SK-N-SH (cell line): Measurements from ENCODE around the gene CDK5RAP1. TPM values are rescaled to one million over a fixed set of nuclear protein-coding genes. Genes with fewer than 3 reads are reported as not detected.

Experiments
- CTCF ChIA-PET: fragments of 300-600, 350-600 bp; formaldehyde crosslinking; extraction: SDS; loops from one replicate; lab custom pipeline; 2021; lab: Yijun Ruan, JAX
- POLR2A ChIA-PET: fragments of 350-600 bp; sonication (Branson Sonifier 250); formaldehyde crosslinking; extraction: SDS; loops from one replicate; lab custom pipeline; 2020; ENCODE audit warnings: antibody characterized with exemption, inconsistent platforms; lab: Yijun Ruan, JAX
- DNase-seq: peaks from one replicate; pipeline ENCODE4 v3.0.0; 2012
- H2AFZ ChIP-seq: fragments of 200-600 bp; sonication (generic); 2 replicates; pipeline ENCODE4 v1.8.1; 2016; ENCODE audit warnings: antibody characterized with exemption, mild to moderate bottlenecking, low read depth
- H3F3A ChIP-seq: fragments of 200-600 bp; sonication (generic); replicated peaks from 2 replicates; pipeline ENCODE3; 2016; ENCODE audit warnings: antibody characterized with exemption, mild to moderate bottlenecking; ENCODE audit not compliant: insufficient read depth
- H3K27ac ChIP-seq, 2 experiments: fragments of 200-500 bp in 1 of 2; fragments of 200-600 bp in 1 of 2; sonication (Bioruptor generic) in 1 of 2; sonication (generic), shearing (Covaris generic) in 1 of 2; 2 replicates each; pipeline versions ENCODE4 v1.5.1 to v1.6.1; 2014 to 2016; ENCODE audit warnings: low read depth in 2 of 2, inconsistent platforms in 1 of 2, low read length in 1 of 2, mild to moderate bottlenecking in 1 of 2, mixed read lengths in 1 of 2
- H3K27me3 ChIP-seq: fragments of 200-600 bp; sonication (generic), shearing (Covaris generic); 2 replicates; pipeline ENCODE4 v1.6.1; 2016; ENCODE audit warnings: mixed run types; ENCODE audit not compliant: insufficient read depth
- H3K36me3 ChIP-seq, 2 experiments: fragments of 200-500 bp in 1 of 2; fragments of 200-600 bp in 1 of 2; sonication (Bioruptor generic) in 1 of 2; sonication (generic) in 1 of 2; replicated peaks in 1 of 2; 2 replicates each; pipeline versions ENCODE3 to v1.5.1; 2014 to 2016; ENCODE audit warnings: low read length in 1 of 2, mild to moderate bottlenecking in 1 of 2; ENCODE audit not compliant: insufficient read depth in 2 of 2, control insufficient read depth in 1 of 2
- H3K4me1 ChIP-seq, 2 experiments: fragments of 200-500 bp in 1 of 2; fragments of 200-600 bp in 1 of 2; sonication (Bioruptor generic) in 1 of 2; sonication (generic), shearing (Covaris generic) in 1 of 2; 2 replicates each; pipeline versions ENCODE4 v1.5.1 to v1.6.1; 2014 to 2016; ENCODE audit warnings: low read depth in 1 of 2, low read length in 1 of 2, mixed run types in 1 of 2; ENCODE audit not compliant: insufficient read depth in 2 of 2, control insufficient read depth in 1 of 2
- H3K4me2 ChIP-seq: fragments of 200-600 bp; sonication (generic), shearing (Covaris generic); 2 replicates; pipeline ENCODE4 v1.6.1; 2017; ENCODE audit warnings: mixed run types
- H3K4me3 ChIP-seq, 2 experiments: fragments of 200-500 bp in 1 of 2; fragments of 200-600 bp in 1 of 2; sonication (Bioruptor generic) in 1 of 2; sonication (generic), shearing (Covaris generic) in 1 of 2; 2 replicates each; pipeline versions ENCODE4 v1.5.1 to v1.8.1; 2014 to 2016; ENCODE audit warnings: low read depth in 2 of 2, inconsistent platforms in 1 of 2, low read length in 1 of 2, mild to moderate bottlenecking in 1 of 2, mixed read lengths in 1 of 2, moderate library complexity in 1 of 2
- H3K79me2 ChIP-seq: fragments of 200-600 bp; sonication (generic); 2 replicates; pipeline ENCODE4 v1.8.1; 2017; ENCODE audit warnings: mild to moderate bottlenecking; ENCODE audit not compliant: insufficient read depth
- H3K9ac ChIP-seq: fragments of 200-600 bp; sonication (generic); 2 replicates; pipeline ENCODE4 v1.6.1; 2017; ENCODE audit warnings: mixed run types
- H3K9me2 ChIP-seq: fragments of 200-600 bp; sonication (generic); 2 replicates; pipeline ENCODE4 v1.6.1; 2017; ENCODE audit warnings: mixed run types
- H3K9me3 ChIP-seq: fragments of 200-600 bp; sonication (generic); 2 replicates; pipeline ENCODE4 v1.6.1; 2017; ENCODE audit warnings: mixed run types, mild to moderate bottlenecking, moderate library complexity
- H4K20me1 ChIP-seq: fragments of 200-600 bp; sonication (generic); 2 replicates; pipeline ENCODE4 v1.6.1; 2017; ENCODE audit warnings: mild to moderate bottlenecking, mixed run types; ENCODE audit not compliant: insufficient read depth
- CTCF ChIP-seq: fragments of 200-600 bp; sonication (generic); IDR thresholded peaks from 2 replicates; pipeline ENCODE4 v1.6.1; 2017; ENCODE audit warnings: antibody characterized with exemption, mild to moderate bottlenecking, moderate library complexity
- ELF1 ChIP-seq: IDR thresholded peaks from 2 replicates; pipeline ENCODE4 v1.4.0; 2012
- RAD21 ChIP-seq: IDR thresholded peaks from 2 replicates; pipeline ENCODE4 v1.6.1; 2012; ENCODE audit warnings: mild to moderate bottlenecking, low read length
- SIN3A ChIP-seq: IDR thresholded peaks from 2 replicates; pipeline ENCODE4 v1.6.1; 2012; ENCODE audit warnings: low read depth, mild to moderate bottlenecking, low read length, moderate library complexity, borderline replicate concordance
- SMC3 ChIP-seq: IDR thresholded peaks from 2 replicates; pipeline ENCODE4 v1.6.1; 2012; ENCODE audit warnings: low read depth, low read length, improper control_type of control experiment
- TAF1 ChIP-seq: IDR thresholded peaks from 2 replicates; pipeline ENCODE4 v1.6.1; 2012; ENCODE audit warnings: low read depth, mild to moderate bottlenecking, low read length, moderate library complexity, borderline replicate concordance
- TCF12 ChIP-seq: IDR thresholded peaks from 2 replicates; pipeline ENCODE4 v1.4.0; 2012
- YY1 ChIP-seq: IDR thresholded peaks from 2 replicates; pipeline ENCODE4 v1.4.0; 2012; ENCODE audit warnings: low read depth, mild to moderate bottlenecking
- WGBS: methylation state at CpG from one replicate; pipeline ENCODE4 v1.1.6; 2017; ENCODE audit warnings: low lambda C conversion rate; 5-methylcytosine and 5-hydroxymethylcytosine counted together
- polyA plus RNA-seq, 3 experiments: library from polyadenylated mRNA; depleted of rRNA; stranded (reverse); fragments of >200 nt; gene quantifications; 2 replicates each; pipeline ENCODE4 v1.2.3, GENCODE V29; 2012
- TF ChIP-seq, protein P1 (sequence below): IDR thresholded peaks from 2 replicates; pipeline ENCODE4 v1.4.0; 2012; ENCODE audit warnings: low read depth, borderline replicate concordance

CDK5RAP1 gene
- polyA plus RNA-seq, 1 of the 3 experiments (the other 2 are of a cell fraction), result 30.5 TPM

DNA sequence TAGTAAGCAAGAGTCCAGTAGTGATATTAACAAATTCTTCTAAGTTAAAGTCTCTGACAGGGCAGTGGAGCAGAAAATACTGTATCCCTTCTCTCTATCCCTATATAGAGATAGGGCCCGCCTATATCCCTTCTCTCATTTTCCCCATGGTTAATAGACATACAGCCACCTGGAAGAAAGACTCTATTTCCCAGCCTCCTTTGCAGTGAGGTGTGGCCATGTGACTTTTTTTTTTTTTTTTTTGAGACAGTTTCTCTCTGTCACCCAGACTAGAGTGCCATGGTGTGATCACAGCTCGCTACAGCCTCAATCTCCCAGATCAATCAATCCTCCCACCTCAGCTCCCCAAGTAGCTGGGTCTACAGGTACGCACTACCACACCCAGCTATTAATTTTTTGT is 16.7 kb upstream of the CDK5RAP1 start:
- Histone ChIP-seq H3K9me3 (no peaks in the 10 kb centered on the region), H3K4me3 (no peak overlapping the region), H2AFZ (no peak overlapping the region), H4K20me1 (no peaks in the 10 kb centered on the region), H3K9me2 (no peaks in the 10 kb centered on the region), H3F3A (no peaks in the 10 kb centered on the region), H3K4me1 (peaks cover 0 to 5% of the 10 kb centered on the region in 2 experiments; a peak in 1 of 4 replicates), H3K4me2 (no peak overlapping the region), H3K9ac (no peak overlapping the region), H3K27ac (no peak overlapping the region), H3K79me2 (no peaks in the 10 kb centered on the region), H3K36me3 (no peaks in the 10 kb centered on the region), H3K27me3 (no peaks in the 10 kb centered on the region)
- no peak for DNase-seq
- TF ChIP-seq, protein P1, sequence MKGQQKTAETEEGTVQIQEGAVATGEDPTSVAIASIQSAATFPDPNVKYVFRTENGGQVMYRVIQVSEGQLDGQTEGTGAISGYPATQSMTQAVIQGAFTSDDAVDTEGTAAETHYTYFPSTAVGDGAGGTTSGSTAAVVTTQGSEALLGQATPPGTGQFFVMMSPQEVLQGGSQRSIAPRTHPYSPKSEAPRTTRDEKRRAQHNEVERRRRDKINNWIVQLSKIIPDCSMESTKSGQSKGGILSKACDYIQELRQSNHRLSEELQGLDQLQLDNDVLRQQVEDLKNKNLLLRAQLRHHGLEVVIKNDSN, result peak; percentile 55
- TF ChIP-seq YY1 (no peak), TCF12 (no peak)
- WGBS, result 97% methylated on average over 3 of the region's 3 CpGs
- ChIA-PET CTCF (no interaction called here), POLR2A (no interaction called here)

DNA sequence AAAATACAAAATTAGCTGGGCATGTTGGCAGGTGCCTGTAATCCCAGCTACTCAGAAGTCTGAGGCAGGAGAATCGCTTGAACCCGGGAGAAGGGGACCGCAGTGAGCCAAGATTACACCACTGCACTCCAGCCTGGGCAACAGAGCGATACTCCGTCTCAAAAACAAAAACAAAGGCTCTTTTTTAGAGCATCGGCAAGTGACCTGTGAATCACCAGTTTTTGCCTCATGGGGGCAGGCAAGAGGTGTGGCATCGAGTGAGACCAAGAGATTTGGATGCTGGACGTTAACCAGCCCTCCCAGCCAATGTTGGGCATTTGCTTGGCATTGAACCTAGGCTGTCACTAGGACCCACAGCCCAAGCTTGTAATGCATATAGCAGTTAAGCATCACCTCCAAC is 14.6 kb upstream of the CDK5RAP1 start:
- CTCF ChIA-PET, result interaction anchor here (0.6 to 1.5 kb wide), 6 partner anchors 15 to 1984 kb away, joined by 3 to 4 read pairs (median 3); partner anchors contain the start of gene CDK5RAP1
- peak; percentile 66 for DNase-seq

More for the DNA sequence above, 14.6 kb upstream of the CDK5RAP1 start:
- WGBS, result 78% methylated on average over 8 of the region's 8 CpGs
- no peak overlapping the region for H3K4me2 ChIP-seq
- TF ChIP-seq RAD21, result peak; percentile 64
- no peak for TF ChIP-seq SIN3A
- TF ChIP-seq ELF1, result no peak
- TF ChIP-seq TAF1, result no peak
- TF ChIP-seq SMC3, result peak; percentile 42
- peak; percentile 51 for TF ChIP-seq CTCF
- TF ChIP-seq, all 33 proteins: peak for 3
- H3K9ac ChIP-seq, result no peak overlapping the region
- no peak overlapping the region for H3K4me3 ChIP-seq
- no peak overlapping the region for H2AFZ ChIP-seq
- no peaks in the 10 kb centered on the region for H4K20me1 ChIP-seq
- H3K27ac ChIP-seq, result no peak overlapping the region
- H3K9me3 ChIP-seq, result no peaks in the 10 kb centered on the region
- H3K4me1 ChIP-seq, result peaks cover 0 to 8% of the 10 kb centered on the region in 2 experiments; a peak in 1 of 4 replicates
- H3K79me2 ChIP-seq, result no peaks in the 10 kb centered on the region
- no peaks in the 10 kb centered on the region for H3F3A ChIP-seq
- peaks cover 0 to 5% of the 10 kb centered on the region in 2 experiments for H3K36me3 ChIP-seq
- no peaks in the 10 kb centered on the region for H3K27me3 ChIP-seq
- POLR2A ChIA-PET, result no interaction called here
- no peaks in the 10 kb centered on the region for H3K9me2 ChIP-seq
